PC-3 (cell line): ENCODE data around the gene VANGL2. TPM values are rescaled to one million over a fixed set of nuclear protein-coding genes. Genes with fewer than 3 reads are reported as not detected.

Source experiments
- ATAC-seq: fragments of 200-7000 bp; cut with Tn5 transposase; 2 replicates; pipeline ENCODE4 v1.9.1; 2020; ENCODE audit warnings: mild to moderate bottlenecking, moderate library complexity
- BruUV-seq: library from RNA; stranded (reverse); fragments of 400-500 nt; replicated peaks from 2 replicates; lab custom pipeline; 2021; lab: Mats Ljungman, UMichigan
- CTCF ChIA-PET: fragments of 300-600 bp; sonication (Branson Sonifier 250); formaldehyde crosslinking; loops from one replicate; lab custom pipeline; 2022; ENCODE audit warnings: antibody characterized with exemption; lab: Charles Lee
- POLR2A ChIA-PET: fragments of 300-600 bp; sonication (Branson Sonifier 250); formaldehyde crosslinking; loops from one replicate; lab custom pipeline; 2022; ENCODE audit warnings: antibody characterized with exemption; ENCODE audit not compliant: unreplicated experiment; lab: Charles Lee
- DNase-seq: peaks from one replicate; pipeline ENCODE4 v3.0.0-alpha.2; 2015
- H2AFZ ChIP-seq: fragments of 300-600 bp; sonication (generic); 2 replicates; pipeline ENCODE4 v1.6.0; 2016; ENCODE audit warnings: antibody characterized with exemption, low read length
- H3F3A ChIP-seq: fragments of 300-600 bp; sonication (generic); one replicate; pipeline ENCODE4 v1.6.0; 2017; ENCODE audit warnings: antibody characterized with exemption, low read length, control low read depth, mild to moderate bottlenecking; ENCODE audit not compliant: unreplicated experiment
- H3K27ac ChIP-seq: fragments of 300-600 bp; sonication (generic); 2 replicates; pipeline ENCODE4 v1.5.1; 2016; ENCODE audit warnings: mild to moderate bottlenecking, low read length
- H3K27me3 ChIP-seq: fragments of 300-600 bp; sonication (generic); 2 replicates; pipeline ENCODE4 v1.6.1; 2016; ENCODE audit warnings: low read length, mixed read lengths
- H3K36me3 ChIP-seq: fragments of 300-600 bp; sonication (generic); 2 replicates; pipeline ENCODE4 v1.6.1; 2016; ENCODE audit warnings: low read depth, mixed run types, low read length, mixed read lengths
- H3K4me1 ChIP-seq: fragments of 300-600 bp; sonication (generic); 2 replicates; pipeline ENCODE4 v1.5.1; 2016; ENCODE audit warnings: low read length; ENCODE audit not compliant: insufficient read depth
- H3K4me2 ChIP-seq: fragments of 300-600 bp; sonication (generic); 2 replicates; pipeline ENCODE4 v1.6.0; 2016; ENCODE audit warnings: low read length
- H3K4me3 ChIP-seq: fragments of 300-600 bp; sonication (generic); 2 replicates; pipeline ENCODE4 v1.5.1; 2016; ENCODE audit warnings: mild to moderate bottlenecking, low read length, mixed read lengths
- H3K79me2 ChIP-seq: fragments of 300-600 bp; sonication (generic); 2 replicates; pipeline ENCODE4 v1.6.1; 2017; ENCODE audit warnings: low read length, mixed read lengths
- H3K9ac ChIP-seq: fragments of 300-600 bp; sonication (generic); 2 replicates; pipeline ENCODE4 v1.6.0; 2016; ENCODE audit warnings: mild to moderate bottlenecking, low read length
- H3K9me2 ChIP-seq: fragments of 300-600 bp; sonication (generic); replicated peaks from 2 replicates; pipeline ENCODE4 v1.6.1; 2016; ENCODE audit warnings: mixed run types, low read length, mixed read lengths
- H3K9me3 ChIP-seq: fragments of 300-600 bp; sonication (generic); 2 replicates; pipeline ENCODE4 v1.6.1; 2016; ENCODE audit warnings: low read length, mixed read lengths
- H4K20me1 ChIP-seq: fragments of 300-600 bp; sonication (generic); 2 replicates; pipeline ENCODE4 v1.6.1; 2016; ENCODE audit warnings: low read length, mixed read lengths
- CTCF ChIP-seq: fragments of 300-600 bp; sonication (generic); conservative IDR thresholded peaks from 2 replicates; pipeline ENCODE4 v1.5.1; 2017; ENCODE audit warnings: antibody characterized with exemption, low read depth, mild to moderate bottlenecking, low read length
- EZH2 ChIP-seq: fragments of 300-600 bp; sonication (generic); IDR thresholded peaks from one replicate; pipeline ENCODE4 v1.6.1; 2017; ENCODE audit warnings: antibody characterized with exemption, mild to moderate bottlenecking, low read length; ENCODE audit not compliant: unreplicated experiment
- EZH2phosphoT487 ChIP-seq: fragments of 300-600 bp; sonication (generic); IDR thresholded peaks from 2 replicates; pipeline ENCODE4 v1.6.1; 2018; ENCODE audit warnings: mild to moderate bottlenecking, antibody characterized with exemption, low read length, borderline replicate concordance
- intact Hi-C: fragments of 100-400 bp; cut with micrococcal nuclease; formaldehyde crosslinking; loops from 2 replicates; pipeline ENCODE4 v1.9.0; 2023
- total RNA-seq: library from RNA; depleted of rRNA; stranded (reverse); fragments of >200 nt; gene quantifications from 2 replicates; pipeline ENCODE4 v1.2.3, GENCODE V29; 2014

Gene VANGL2
- total RNA-seq, 1 experiment from 2014 or later = 0.44 TPM

- no peaks in the 10 kb centered on the region for H3K9me3 ChIP-seq
- H3K4me2 ChIP-seq = no peak overlapping the region
- intact Hi-C loops = no loop called here
- H3K79me2 ChIP-seq = no peaks in the 10 kb centered on the region
- H3K4me3 ChIP-seq = no peak overlapping the region
- DNase-seq = no peak
- no TSS peak for BruUV-seq
- H3K9ac ChIP-seq = no peak overlapping the region
- no peaks in the 10 kb centered on the region for H3K4me1 ChIP-seq
- no peaks in the 10 kb centered on the region for H3F3A ChIP-seq
- H4K20me1 ChIP-seq = no peaks in the 10 kb centered on the region
- no peaks in the 10 kb centered on the region for H3K27me3 ChIP-seq
- H3K36me3 ChIP-seq = no peaks in the 10 kb centered on the region
- TF ChIP-seq EZH2 (no peak), CTCF (no peak), EZH2phosphoT487 (no peak)
- ChIA-PET CTCF (no interaction called here), POLR2A (interaction anchor here (0.6 kb wide), 1 partner anchor 29 kb away, joined by 3 read pairs; no protein-coding TSS in a partner anchor)
- ATAC-seq = no peak
- no peak overlapping the region for H3K27ac ChIP-seq
- no peaks in the 10 kb centered on the region for H3K9me2 ChIP-seq
- H2AFZ ChIP-seq = no peak overlapping the region
Measured at GRCh38 chr1:160370561-160371345, 29.6 kb upstream of the VANGL2 start.

GRCh38 chr1:160371346-160371631 is 29.1 kb upstream of the VANGL2 start:
- TF ChIP-seq EZH2 (no peak), CTCF (no peak), EZH2phosphoT487 (no peak)
- intact Hi-C loops = no loop called here
- CTCF ChIA-PET = no interaction called here

GRCh38 chr1:160371756-160372155 is 28.6 kb upstream of the VANGL2 start:
- Histone ChIP-seq H3F3A (no peaks in the 10 kb centered on the region), H3K4me1 (no peaks in the 10 kb centered on the region), H2AFZ (no peak overlapping the region), H3K27ac (no peak overlapping the region), H3K9me2 (no peaks in the 10 kb centered on the region), H3K9ac (no peak overlapping the region), H4K20me1 (no peaks in the 10 kb centered on the region), H3K36me3 (no peaks in the 10 kb centered on the region), H3K4me2 (no peak overlapping the region), H3K4me3 (no peak overlapping the region), H3K9me3 (no peaks in the 10 kb centered on the region), H3K27me3 (no peaks in the 10 kb centered on the region), H3K79me2 (no peaks in the 10 kb centered on the region)
- no peak for TF ChIP-seq EZH2
- TF ChIP-seq EZH2phosphoT487 = no peak
- TF ChIP-seq CTCF = no peak
- ChIA-PET POLR2A (interaction anchor here (0.6 kb wide), 1 partner anchor 1193 kb away, joined by 4 read pairs; no protein-coding TSS in a partner anchor), CTCF (no interaction called here)
- no TSS peak for BruUV-seq
- no peak for ATAC-seq
- DNase-seq = no peak
- intact Hi-C loops = no loop called here

More at GRCh38 chr1:160371346-160371631, 29.1 kb upstream of the VANGL2 start:
- Histone ChIP-seq H3K9me2 (no peaks in the 10 kb centered on the region), H3K27ac (no peak overlapping the region), H3K36me3 (no peaks in the 10 kb centered on the region), H3K79me2 (no peaks in the 10 kb centered on the region), H4K20me1 (no peaks in the 10 kb centered on the region), H3K4me3 (no peak overlapping the region), H3K9me3 (no peaks in the 10 kb centered on the region), H3F3A (no peaks in the 10 kb centered on the region), H2AFZ (no peak overlapping the region), H3K4me2 (no peak overlapping the region), H3K9ac (no peak overlapping the region), H3K4me1 (no peaks in the 10 kb centered on the region), H3K27me3 (no peaks in the 10 kb centered on the region)
- ATAC-seq (no peak), DNase-seq (no peak)
- no TSS peak for BruUV-seq
- POLR2A ChIA-PET = interaction anchor here (0.6 kb wide), 1 partner anchor 29 kb away, joined by 3 read pairs; no protein-coding TSS in a partner anchor
